KMS-11 (cell line): Measurements from ENCODE around the gene NPHP4.

ENCODE experiments used
- H2AFZ ChIP-seq: fragments of 200-600 bp; sonication (generic); 2 replicates; pipeline ENCODE4 v1.6.1; 2016; ENCODE audit warnings: antibody characterized with exemption, mixed run types, low read depth
- H3K27ac ChIP-seq: fragments of 200-600 bp; sonication (generic); 2 replicates; pipeline ENCODE4 v1.6.1; 2016; ENCODE audit warnings: mild to moderate bottlenecking, mixed run types
- H3K27me3 ChIP-seq: fragments of 200-600 bp; sonication (generic); 2 replicates; pipeline ENCODE4 v1.6.1; 2017; ENCODE audit warnings: mild to moderate bottlenecking, low read depth, mixed run types, moderate library complexity; ENCODE audit not compliant: insufficient read depth
- H3K36me3 ChIP-seq: fragments of 200-600 bp; sonication (generic); 2 replicates; pipeline ENCODE4 v1.6.1; 2017; ENCODE audit warnings: mild to moderate bottlenecking, mixed run types; ENCODE audit not compliant: insufficient read depth
- H3K4me1 ChIP-seq: fragments of 200-600 bp; sonication (generic); 2 replicates; pipeline ENCODE4 v1.6.1; 2016; ENCODE audit warnings: mild to moderate bottlenecking, low read depth, mixed run types; ENCODE audit not compliant: poor library complexity, severe bottlenecking
- H3K4me2 ChIP-seq: fragments of 200-600 bp; sonication (generic); 2 replicates; pipeline ENCODE4 v1.7.0; 2016; ENCODE audit warnings: mild to moderate bottlenecking, mixed run types
- H3K4me3 ChIP-seq: fragments of 200-600 bp; sonication (generic); IDR thresholded peaks from 2 replicates; pipeline ENCODE4 v1.6.1; 2017; ENCODE audit warnings: low read depth, low read length, mixed read lengths; ENCODE audit not compliant: insufficient read depth
- H3K79me2 ChIP-seq: fragments of 200-600 bp; sonication (generic); 2 replicates; pipeline ENCODE4 v1.6.1; 2016; ENCODE audit warnings: low read depth, mixed run types; ENCODE audit not compliant: insufficient read depth
- H3K9ac ChIP-seq: fragments of 200-600 bp; sonication (generic); 2 replicates; pipeline ENCODE4 v1.6.1; 2016; ENCODE audit warnings: mild to moderate bottlenecking, mixed run types
- H4K20me1 ChIP-seq: fragments of 200-600 bp; sonication (generic); 2 replicates; pipeline ENCODE4 v1.6.1; 2016; ENCODE audit warnings: mild to moderate bottlenecking, mixed run types; ENCODE audit not compliant: insufficient read depth
- CTCF ChIP-seq: fragments of 200-600 bp; sonication (generic); conservative IDR thresholded peaks from 2 replicates; pipeline ENCODE4 v1.6.1; 2017; ENCODE audit warnings: low read depth, mild to moderate bottlenecking, antibody characterized with exemption, low read length, moderate library complexity, mixed read lengths

The NPHP4 gene

GRCh38 chr1:5872886-5873285, 119.3 kb downstream of the NPHP4 start:
- H3K27me3 ChIP-seq: no peaks in the 10 kb centered on the region
- no peak overlapping the region for H3K4me2 ChIP-seq
- no peaks in the 10 kb centered on the region for H4K20me1 ChIP-seq
- no peaks in the 10 kb centered on the region for H3K4me1 ChIP-seq
- no peak for TF ChIP-seq CTCF
- no peak overlapping the region for H3K9ac ChIP-seq
- no peak overlapping the region for H2AFZ ChIP-seq
- H3K4me3 ChIP-seq: no peak overlapping the region
- H3K36me3 ChIP-seq: no peaks in the 10 kb centered on the region
- no peaks in the 10 kb centered on the region for H3K79me2 ChIP-seq
- no peak overlapping the region for H3K27ac ChIP-seq

- no peaks in the 10 kb centered on the region for H4K20me1 ChIP-seq
- no peak overlapping the region for H3K27ac ChIP-seq
- H3K4me1 ChIP-seq: no peaks in the 10 kb centered on the region
- H3K4me2 ChIP-seq: no peak overlapping the region
- no peak overlapping the region for H3K4me3 ChIP-seq
- H3K27me3 ChIP-seq: no peaks in the 10 kb centered on the region
- no peak overlapping the region for H3K9ac ChIP-seq
- H3K36me3 ChIP-seq: no peaks in the 10 kb centered on the region
- TF ChIP-seq CTCF: no peak
- H2AFZ ChIP-seq: no peak overlapping the region
- no peaks in the 10 kb centered on the region for H3K79me2 ChIP-seq
These were observed 123.2 kb downstream of the NPHP4 start for GRCh38 chr1:5868931-5869500.

- TF ChIP-seq CTCF: no peak
These were observed 126.5 kb downstream of the NPHP4 start for GRCh38 chr1:5865774-5866173.

GRCh38 chr1:5865056-5865455, 127.2 kb downstream of the NPHP4 start:
- H3K4me1 ChIP-seq: no peaks in the 10 kb centered on the region
- H3K36me3 ChIP-seq: no peaks in the 10 kb centered on the region
- no peak overlapping the region for H3K4me2 ChIP-seq
- H3K9ac ChIP-seq: no peak overlapping the region
- H3K79me2 ChIP-seq: no peaks in the 10 kb centered on the region
- no peak overlapping the region for H2AFZ ChIP-seq
- H4K20me1 ChIP-seq: no peaks in the 10 kb centered on the region
- TF ChIP-seq CTCF: no peak
- H3K27me3 ChIP-seq: no peaks in the 10 kb centered on the region
- H3K27ac ChIP-seq: no peak overlapping the region
- H3K4me3 ChIP-seq: no peak overlapping the region

More at GRCh38 chr1:5865774-5866173, 126.5 kb downstream of the NPHP4 start:
- Histone ChIP-seq H3K4me3 (no peak overlapping the region), H3K36me3 (no peaks in the 10 kb centered on the region), H3K4me1 (no peaks in the 10 kb centered on the region), H2AFZ (no peak overlapping the region), H3K27ac (no peak overlapping the region), H3K9ac (no peak overlapping the region), H3K4me2 (no peak overlapping the region), H3K79me2 (no peaks in the 10 kb centered on the region), H4K20me1 (no peaks in the 10 kb centered on the region), H3K27me3 (no peaks in the 10 kb centered on the region)

GRCh38 chr1:5864256-5864655, 128.0 kb downstream of the NPHP4 start:
- no peak for TF ChIP-seq CTCF
- H3K36me3 ChIP-seq: no peaks in the 10 kb centered on the region

More at GRCh38 chr1:5864256-5864655, 128.0 kb downstream of the NPHP4 start:
- H3K4me1 ChIP-seq: no peaks in the 10 kb centered on the region
- H3K27me3 ChIP-seq: no peaks in the 10 kb centered on the region
- H3K27ac ChIP-seq: no peak overlapping the region
- H3K4me3 ChIP-seq: no peak overlapping the region
- no peaks in the 10 kb centered on the region for H4K20me1 ChIP-seq
- no peak overlapping the region for H2AFZ ChIP-seq
- H3K9ac ChIP-seq: no peak overlapping the region
- no peak overlapping the region for H3K4me2 ChIP-seq
- H3K79me2 ChIP-seq: no peaks in the 10 kb centered on the region
